GM19023 (cell line): ENCODE results near the gene HRAS.

Source experiments
- ATAC-seq: cut with Tn5 transposase; IDR thresholded peaks from one replicate; pipeline ENCODE4 v1.9.1; 2021; ENCODE audit warnings: mild to moderate bottlenecking, moderate library complexity; ENCODE audit not compliant: unreplicated experiment

The HRAS gene

DNA sequence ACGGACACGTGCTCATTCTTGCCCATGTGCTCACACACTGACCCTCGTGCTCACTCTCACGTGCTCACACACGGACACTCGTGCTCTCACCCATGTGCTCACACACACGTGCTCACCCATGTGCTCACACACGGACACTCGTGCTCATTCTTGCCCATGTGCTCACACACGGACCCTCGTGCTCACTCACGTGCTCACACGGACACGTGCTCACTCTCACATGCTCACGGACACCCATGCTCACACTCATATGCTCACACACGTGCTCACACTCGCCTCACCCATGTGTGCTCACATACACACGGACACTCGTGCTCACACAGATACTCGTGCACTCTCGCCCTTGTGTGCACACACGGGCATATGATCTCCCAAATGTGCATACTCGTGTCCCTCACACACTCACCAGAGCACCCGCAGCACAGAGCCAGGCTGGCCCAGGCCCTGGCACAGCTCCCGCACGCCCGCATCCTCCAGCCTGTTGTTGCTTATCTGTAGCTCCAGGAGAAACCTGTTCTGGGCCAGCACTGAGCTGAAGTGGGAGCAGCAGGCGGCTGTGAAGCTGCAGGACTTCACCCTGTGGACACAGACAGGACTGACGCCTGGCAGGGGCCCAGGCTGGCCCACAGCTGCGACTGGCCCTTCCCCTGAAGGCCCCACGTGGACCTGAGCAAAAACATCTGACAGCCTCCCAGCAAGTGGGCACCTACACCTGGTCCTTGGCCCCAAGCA is 37.6 kb downstream of the HRAS start:
- ATAC-seq, result no peak

- ATAC-seq, result no peak
Measured at GRCh38 chr11:496834-497564, 38.4 kb downstream of the HRAS start.

DNA sequence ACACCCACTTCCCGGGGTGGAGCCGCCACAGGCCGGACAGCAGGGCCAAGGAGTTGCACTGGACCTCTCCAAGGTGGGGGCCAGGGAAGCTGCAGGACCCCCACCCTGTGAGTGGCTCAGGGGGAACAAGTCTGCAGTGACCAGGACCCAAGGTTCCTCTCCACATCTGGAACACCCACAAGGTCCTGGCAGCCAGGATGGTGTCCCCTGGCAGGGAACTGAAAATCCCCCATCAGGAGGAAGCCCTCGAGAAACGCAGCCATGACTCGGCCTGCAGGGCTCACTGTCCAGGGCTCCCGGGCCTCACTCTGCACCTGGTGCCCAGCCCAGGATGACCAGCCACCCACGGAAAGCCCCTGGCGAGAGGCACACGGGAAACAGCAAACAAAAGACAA is 39.8 kb downstream of the HRAS start:
- ATAC-seq, result no peak

- no peak for ATAC-seq
Measured at GRCh38 chr11:494761-495536, 40.4 kb downstream of the HRAS start.

DNA sequence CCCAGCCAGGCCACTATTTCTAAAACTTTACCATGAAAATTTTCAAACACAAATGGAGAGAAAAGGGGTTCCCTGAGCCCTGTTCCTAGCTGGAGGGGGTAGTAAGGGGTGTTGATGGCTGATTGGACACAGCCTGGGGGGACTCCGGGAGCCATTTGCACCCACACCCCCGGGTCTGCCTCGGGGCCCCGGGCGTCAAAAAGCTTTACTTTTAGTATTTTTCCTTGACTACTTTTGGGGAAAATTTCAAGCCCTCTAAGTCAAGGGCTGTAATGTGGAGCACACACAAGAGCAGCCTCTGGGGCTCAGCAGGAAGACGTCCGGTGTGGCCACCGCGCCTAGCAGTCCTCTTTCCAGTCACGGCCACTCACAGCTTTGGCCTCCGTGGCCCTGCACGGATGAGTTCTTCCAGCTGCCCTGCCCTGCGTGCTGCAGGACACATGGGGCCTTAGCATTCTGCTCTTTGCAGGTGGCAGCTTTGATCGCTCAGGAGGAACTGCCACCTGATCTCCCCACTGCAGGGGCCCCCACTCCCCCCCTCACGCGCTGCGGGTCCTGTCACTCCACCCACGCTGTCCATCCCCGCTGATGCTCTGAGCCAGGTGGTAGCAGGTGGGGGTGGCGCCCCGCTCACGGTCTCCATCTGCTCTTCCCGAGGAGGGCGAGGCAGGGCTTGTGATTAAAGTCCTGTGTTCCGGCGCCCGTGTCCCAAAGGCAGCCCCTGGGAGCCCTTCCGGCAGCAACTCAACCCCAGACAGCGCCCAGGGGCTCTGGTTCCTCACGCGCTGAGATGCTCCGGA is 42.7 kb downstream of the HRAS start:
- no peak for ATAC-seq

DNA sequence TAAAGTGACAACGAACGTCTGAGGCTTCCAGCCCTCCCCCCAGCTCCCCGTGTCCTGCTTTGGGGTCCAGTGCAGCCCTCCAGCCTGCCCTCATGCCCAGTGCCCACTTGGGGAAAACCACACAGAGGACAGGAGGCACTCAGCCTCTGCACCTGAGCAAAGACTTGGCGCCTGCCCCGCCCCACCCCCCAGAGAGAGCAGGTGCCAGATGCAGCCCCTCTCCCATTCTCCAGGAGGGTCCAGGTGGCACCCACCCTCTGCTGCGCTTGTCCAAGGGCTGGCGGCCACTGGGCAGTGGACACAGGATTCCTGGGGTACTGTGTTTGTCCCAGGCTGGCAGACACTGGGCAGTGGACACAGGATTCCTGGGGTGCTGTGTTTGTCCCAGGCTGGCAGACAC is 44.0 kb downstream of the HRAS start:
- ATAC-seq, result no peak

DNA sequence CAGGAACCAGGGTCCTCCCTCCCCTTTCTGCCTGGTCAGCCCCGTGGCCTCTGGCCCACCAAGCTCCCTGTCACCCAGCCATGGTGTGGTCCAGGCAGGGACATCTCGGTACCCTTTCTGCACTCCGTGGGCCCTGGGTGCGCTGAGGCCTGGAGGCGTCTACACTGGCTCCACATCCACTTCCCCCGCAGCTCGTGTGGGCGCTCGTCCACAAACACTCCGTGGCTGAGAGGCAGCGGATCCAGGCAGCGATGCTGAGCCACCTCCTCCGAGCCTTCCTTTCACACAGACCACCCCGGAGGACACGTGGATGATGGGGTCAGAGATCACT is 44.5 kb downstream of the HRAS start:
- no peak for ATAC-seq

DNA sequence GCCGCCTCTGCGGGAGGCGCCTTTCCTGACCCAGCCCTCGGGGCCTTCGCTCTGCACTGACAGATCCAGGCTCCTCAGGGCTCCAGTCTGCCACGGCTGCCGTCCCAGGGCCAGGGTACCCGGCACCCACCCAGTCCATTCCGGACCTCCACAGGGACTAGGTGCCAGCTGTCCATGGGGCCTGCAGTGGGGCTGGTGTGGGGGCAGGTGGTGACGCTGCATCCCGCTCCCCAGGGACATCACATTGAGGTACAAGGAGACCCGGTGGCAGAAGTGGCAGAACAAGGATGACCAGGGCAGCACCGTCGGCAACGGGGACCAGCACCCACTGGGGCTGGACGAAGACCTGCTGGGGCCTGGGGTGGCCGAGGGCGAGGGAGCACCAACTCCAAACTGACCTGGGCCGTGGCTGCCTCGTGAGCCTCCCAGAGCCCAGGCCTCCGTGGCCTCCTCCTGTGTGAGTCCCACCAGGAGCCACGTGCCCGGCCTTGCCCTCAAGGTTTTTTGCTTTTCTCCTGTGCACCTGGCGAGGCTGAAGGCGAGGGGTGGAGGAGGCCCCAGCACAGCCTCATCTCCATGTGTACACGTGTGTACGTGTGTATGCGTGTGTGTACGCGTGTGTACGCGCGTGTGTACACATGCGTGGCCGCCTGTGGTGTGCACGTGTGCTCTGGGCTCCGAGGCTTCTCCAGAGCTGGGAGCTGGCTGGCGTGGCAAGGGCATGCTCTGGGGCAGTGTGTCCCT is 45.0 kb downstream of the HRAS start:
- no peak for ATAC-seq

DNA sequence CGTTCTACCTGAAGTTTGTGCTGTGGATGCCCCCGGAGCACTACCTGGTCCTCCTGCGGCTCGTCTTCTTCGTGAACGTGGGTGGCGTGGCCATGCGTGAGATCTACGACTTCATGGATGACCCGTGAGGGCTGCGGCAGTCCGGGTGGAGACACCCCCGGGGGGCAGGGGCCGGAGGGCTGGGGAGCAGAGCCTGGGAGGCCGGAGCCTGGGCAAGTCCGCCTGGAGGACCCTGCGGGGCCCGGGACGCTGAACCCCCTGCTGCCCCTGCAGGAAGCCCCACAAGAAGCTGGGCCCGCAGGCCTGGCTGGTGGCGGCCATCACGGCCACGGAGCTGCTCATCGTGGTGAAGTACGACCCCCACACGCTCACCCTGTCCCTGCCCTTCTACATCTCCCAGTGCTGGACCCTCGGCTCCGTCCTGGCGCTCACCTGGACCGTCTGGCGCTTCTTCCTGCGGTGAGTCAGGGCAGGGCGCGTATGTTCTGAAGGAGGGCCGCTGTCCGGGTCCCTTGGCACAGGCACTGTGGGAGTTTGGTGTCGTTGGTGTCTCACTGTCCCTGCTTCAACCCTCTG is 45.7 kb downstream of the HRAS start:
- no peak for ATAC-seq

GRCh38 chr11:488992-489391 is 46.4 kb downstream of the HRAS start:
- ATAC-seq, result no peak

GRCh38 chr11:488579-488978 is 46.8 kb downstream of the HRAS start:
- no peak for ATAC-seq

GRCh38 chr11:488062-488461 is 47.3 kb downstream of the HRAS start:
- ATAC-seq, result no peak

DNA sequence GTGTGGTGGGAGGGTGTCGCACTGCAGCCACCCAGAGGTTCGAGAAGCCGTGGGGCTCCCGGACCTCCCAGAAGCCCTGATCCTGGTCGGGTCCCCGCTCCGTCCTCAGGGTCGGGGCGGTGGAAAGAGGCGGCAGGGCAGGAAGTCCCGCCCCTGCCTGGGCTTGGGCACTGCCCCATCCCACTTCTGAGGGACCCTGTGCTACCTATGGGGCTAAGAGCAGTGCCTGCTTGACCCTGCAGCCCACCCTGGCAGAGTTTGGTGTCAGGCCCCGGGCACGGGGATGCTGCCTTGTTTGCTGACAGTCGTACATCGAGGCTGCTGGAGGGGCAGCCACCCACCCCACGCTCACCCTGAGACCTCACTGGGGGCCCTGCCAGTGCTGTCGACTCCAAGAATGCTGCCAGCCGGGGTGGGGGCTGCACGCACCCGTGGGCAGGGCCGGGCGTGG is 47.8 kb downstream of the HRAS start:
- ATAC-seq, result no peak

DNA sequence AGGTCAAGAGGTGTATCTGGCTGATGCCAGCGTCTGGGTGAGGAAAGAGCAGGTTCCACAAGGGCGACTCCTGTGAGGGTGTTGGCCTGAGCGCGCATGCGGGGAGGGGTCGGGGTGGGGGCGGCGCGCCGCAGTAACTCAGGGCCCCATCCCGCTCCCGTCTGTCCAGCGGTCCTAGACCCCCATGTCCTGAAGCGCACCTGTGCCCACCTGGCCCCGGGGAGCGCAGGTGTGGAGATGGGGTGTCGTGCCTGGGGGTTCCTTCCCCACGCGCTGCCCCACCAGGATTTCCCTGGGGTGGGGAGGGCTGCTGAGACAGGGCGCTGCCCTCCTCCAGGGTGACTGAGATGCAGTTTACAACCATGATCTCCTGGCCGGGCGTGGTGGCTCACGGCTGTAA is 49.2 kb downstream of the HRAS start:
- ATAC-seq, result no peak

DNA sequence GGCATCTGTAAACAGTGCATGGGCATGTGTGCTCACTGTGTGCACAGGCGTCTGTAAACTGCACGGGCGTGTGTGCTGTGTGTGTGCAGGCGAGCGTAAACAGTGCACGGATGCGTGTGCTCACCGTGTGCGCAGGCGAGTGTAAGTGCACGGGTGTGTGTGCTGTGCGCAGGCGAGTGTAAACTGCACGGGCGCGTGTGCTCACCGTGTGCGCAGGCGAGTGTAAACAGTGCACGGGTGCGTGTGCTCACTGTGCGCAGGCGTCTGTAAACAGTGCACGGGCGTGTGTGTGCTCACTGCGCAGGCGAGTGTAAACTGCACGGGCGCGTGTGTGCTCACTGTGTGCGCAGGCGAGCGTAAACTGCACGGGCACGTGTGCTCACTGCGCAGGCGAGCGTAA is 50.8 kb downstream of the HRAS start:
- ATAC-seq, result no peak
